Panc1 (cell line): ENCODE results near the gene KIAA0930. TPM values are rescaled to one million over a fixed set of nuclear protein-coding genes. Genes with fewer than 3 reads are reported as not detected.

Experiments used
- ATAC-seq: fragments of 200-7000 bp; cut with Tn5 transposase; 2 replicates; pipeline ENCODE4 v1.9.1; 2020; ENCODE audit warnings: mild to moderate bottlenecking, moderate library complexity
- BruUV-seq: library from RNA; stranded (reverse); fragments of 400-500 nt; replicated peaks from 2 replicates; lab custom pipeline; 2021; lab: Mats Ljungman, UMichigan
- CTCF ChIA-PET: fragments of 300-600 bp; sonication (Branson Sonifier 250); formaldehyde crosslinking; loops from one replicate; lab custom pipeline; 2022; ENCODE audit warnings: antibody characterized with exemption; lab: Charles Lee
- POLR2A ChIA-PET: fragments of 300-600 bp; sonication (Branson Sonifier 250); formaldehyde crosslinking; loops from one replicate; lab custom pipeline; 2022; ENCODE audit warnings: antibody characterized with exemption; lab: Charles Lee
- DNase-seq: peaks from one replicate; pipeline ENCODE4 v3.0.0-alpha.2; 2010; ENCODE audit warnings: low read depth, low spot score
- H3K27ac ChIP-seq: 2 replicates; pipeline ENCODE4 v1.5.1; 2011; ENCODE audit warnings: mild to moderate bottlenecking, low read length, inconsistent platforms
- H3K27me3 ChIP-seq: fragments of 200-500 bp; sonication (Bioruptor generic); 2 replicates; pipeline ENCODE4 v1.6.0; 2014; ENCODE audit warnings: low read length, inconsistent platforms; ENCODE audit not compliant: control insufficient read depth, insufficient read depth
- H3K36me3 ChIP-seq: fragments of 200-500 bp; sonication (Bioruptor generic); 2 replicates; pipeline ENCODE4 v1.5.1; 2014; ENCODE audit warnings: inconsistent platforms, mild to moderate bottlenecking, low read length, moderate library complexity; ENCODE audit not compliant: control insufficient read depth, insufficient read depth
- H3K4me1 ChIP-seq: 2 replicates; pipeline ENCODE4 v1.5.1; 2011; ENCODE audit warnings: inconsistent platforms, mild to moderate bottlenecking, low read length, moderate library complexity; ENCODE audit not compliant: control insufficient read depth, insufficient read depth
- H3K4me3 ChIP-seq, 2 experiments: 2 replicates each; pipeline ENCODE4 v1.5.1; 2011 to 2012; ENCODE audit warnings: low read depth in 2 of 2, low read length in 2 of 2, mild to moderate bottlenecking in 2 of 2, inconsistent platforms in 1 of 2, moderate library complexity in 1 of 2
- H3K9me3 ChIP-seq: fragments of 200-500 bp; sonication (Bioruptor generic); 2 replicates; pipeline ENCODE4 v1.5.1; 2014; ENCODE audit warnings: low read depth, mild to moderate bottlenecking, inconsistent platforms, low read length, moderate library complexity; ENCODE audit not compliant: control insufficient read depth, insufficient read depth
- CTCF ChIP-seq: fragments of 450-650 bp; IDR thresholded peaks from 2 replicates; pipeline ENCODE4 v1.5.1; 2017; ENCODE audit warnings: mild to moderate bottlenecking
- POLR2AphosphoS5 ChIP-seq: IDR thresholded peaks from 2 replicates; pipeline ENCODE4 v1.6.1; 2012; ENCODE audit warnings: mild to moderate bottlenecking, low read depth, low read length, moderate library complexity
- SIN3A ChIP-seq: IDR thresholded peaks from 2 replicates; pipeline ENCODE4 v1.6.1; 2012; ENCODE audit warnings: low read depth, mild to moderate bottlenecking, low read length, moderate library complexity, borderline replicate concordance; ENCODE audit not compliant: insufficient read depth
- TCF7L2 ChIP-seq: IDR thresholded peaks from 2 replicates; pipeline ENCODE4 v1.6.1; 2011; ENCODE audit warnings: mild to moderate bottlenecking, low read depth, low read length, inconsistent platforms
- in situ Hi-C: cut with HindIII; loops from 2 replicates; pipeline ENCODE4 v1.10.0; 2016; ENCODE audit warnings: low sequenced_read_pairs, low pct_unique_long_range_greater_than_20kb
- intact Hi-C: fragments of 100-400 bp; cut with micrococcal nuclease; formaldehyde crosslinking; loops from one replicate; pipeline ENCODE4 v1.10.0; 2022; ENCODE audit not compliant: unreplicated experiment
- total RNA-seq: library from RNA; stranded (reverse); gene quantifications from one replicate; pipeline ENCODE4 v1.2.1, GENCODE V29; 2021; ENCODE audit not compliant: unreplicated experiment
- TF ChIP-seq, protein P1 (sequence below), 2 experiments: IDR thresholded peaks; 2 replicates each; pipeline ENCODE4 v1.6.1; 2011 to 2012; ENCODE audit warnings: low read depth in 2 of 2, control low read depth in 1 of 2, low read length in 1 of 2, mild to moderate bottlenecking in 1 of 2, moderate library complexity in 1 of 2; ENCODE audit not compliant: insufficient read depth in 1 of 2

KIAA0930 gene
- total RNA-seq, 1 experiment from 2014 or later = 42.5 TPM

- ChIA-PET CTCF (no interaction called here), POLR2A (no interaction called here)
- Histone ChIP-seq H3K36me3 (no peaks in the 10 kb centered on the region; the same call in 1 of the 2 replicates), H3K4me1 (peaks cover 3% of the 10 kb centered on the region; the same call in 1 of the 2 replicates), H3K9me3 (no peaks in the 10 kb centered on the region), H3K4me3 (peak overlapping the region; percentile 59 to 60), H3K27ac (no peak overlapping the region), H3K27me3 (no peaks in the 10 kb centered on the region)
- ATAC-seq (no peak), DNase-seq (no peak)
- no TSS peak for BruUV-seq
- no peak for TF ChIP-seq POLR2AphosphoS5
- no peak for TF ChIP-seq TCF7L2
- no peak for TF ChIP-seq SIN3A
- no peak for TF ChIP-seq CTCF
- TF ChIP-seq, protein P1, sequence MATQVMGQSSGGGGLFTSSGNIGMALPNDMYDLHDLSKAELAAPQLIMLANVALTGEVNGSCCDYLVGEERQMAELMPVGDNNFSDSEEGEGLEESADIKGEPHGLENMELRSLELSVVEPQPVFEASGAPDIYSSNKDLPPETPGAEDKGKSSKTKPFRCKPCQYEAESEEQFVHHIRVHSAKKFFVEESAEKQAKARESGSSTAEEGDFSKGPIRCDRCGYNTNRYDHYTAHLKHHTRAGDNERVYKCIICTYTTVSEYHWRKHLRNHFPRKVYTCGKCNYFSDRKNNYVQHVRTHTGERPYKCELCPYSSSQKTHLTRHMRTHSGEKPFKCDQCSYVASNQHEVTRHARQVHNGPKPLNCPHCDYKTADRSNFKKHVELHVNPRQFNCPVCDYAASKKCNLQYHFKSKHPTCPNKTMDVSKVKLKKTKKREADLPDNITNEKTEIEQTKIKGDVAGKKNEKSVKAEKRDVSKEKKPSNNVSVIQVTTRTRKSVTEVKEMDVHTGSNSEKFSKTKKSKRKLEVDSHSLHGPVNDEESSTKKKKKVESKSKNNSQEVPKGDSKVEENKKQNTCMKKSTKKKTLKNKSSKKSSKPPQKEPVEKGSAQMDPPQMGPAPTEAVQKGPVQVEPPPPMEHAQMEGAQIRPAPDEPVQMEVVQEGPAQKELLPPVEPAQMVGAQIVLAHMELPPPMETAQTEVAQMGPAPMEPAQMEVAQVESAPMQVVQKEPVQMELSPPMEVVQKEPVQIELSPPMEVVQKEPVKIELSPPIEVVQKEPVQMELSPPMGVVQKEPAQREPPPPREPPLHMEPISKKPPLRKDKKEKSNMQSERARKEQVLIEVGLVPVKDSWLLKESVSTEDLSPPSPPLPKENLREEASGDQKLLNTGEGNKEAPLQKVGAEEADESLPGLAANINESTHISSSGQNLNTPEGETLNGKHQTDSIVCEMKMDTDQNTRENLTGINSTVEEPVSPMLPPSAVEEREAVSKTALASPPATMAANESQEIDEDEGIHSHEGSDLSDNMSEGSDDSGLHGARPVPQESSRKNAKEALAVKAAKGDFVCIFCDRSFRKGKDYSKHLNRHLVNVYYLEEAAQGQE (IDR thresholded peaks at IDR 0.05; ENCODE audit: insufficient read depth in 1 of 2, low read depth in 2 of 2, low read length in 1 of 2) = no peak
- intact Hi-C loops (no loop called here), in situ Hi-C loops (no loop called here)
Measured at GRCh38 chr22:45239681-45240051, 1.0 kb downstream of the KIAA0930 start.

- in situ Hi-C loops (no loop called here), intact Hi-C loops (no loop called here)
- POLR2A ChIA-PET = no interaction called here
- CTCF ChIA-PET = no interaction called here
- H3K27ac ChIP-seq = no peak overlapping the region
- H3K9me3 ChIP-seq = no peaks in the 10 kb centered on the region
- H3K36me3 ChIP-seq = no peaks in the 10 kb centered on the region; the same call in 1 of the 2 replicates
- H3K4me1 ChIP-seq = peaks cover 3% of the 10 kb centered on the region; the same call in 1 of the 2 replicates
- DNase-seq (no peak), ATAC-seq (no peak)
- H3K4me3 ChIP-seq = 0 out of 4 replicates have a peak overlapping the region, but pooled peaks of 1 of the 2 experiments have one; percentile 59
- BruUV-seq = TSS peak; percentile 72
- TF ChIP-seq, protein P1 (IDR thresholded peaks at IDR 0.05; ENCODE audit: insufficient read depth in 1 of 2, low read depth in 2 of 2, low read length in 1 of 2) = no peak
- TF ChIP-seq POLR2AphosphoS5 = no peak
- TF ChIP-seq TCF7L2 = no peak
- no peak for TF ChIP-seq SIN3A
- no peak for TF ChIP-seq CTCF
- H3K27me3 ChIP-seq = no peaks in the 10 kb centered on the region
Measured at GRCh38 chr22:45238957-45239680, 1.6 kb downstream of the KIAA0930 start.
